ENCODE data around the gene SLC14A1.

SLC14A1 gene

DNA sequence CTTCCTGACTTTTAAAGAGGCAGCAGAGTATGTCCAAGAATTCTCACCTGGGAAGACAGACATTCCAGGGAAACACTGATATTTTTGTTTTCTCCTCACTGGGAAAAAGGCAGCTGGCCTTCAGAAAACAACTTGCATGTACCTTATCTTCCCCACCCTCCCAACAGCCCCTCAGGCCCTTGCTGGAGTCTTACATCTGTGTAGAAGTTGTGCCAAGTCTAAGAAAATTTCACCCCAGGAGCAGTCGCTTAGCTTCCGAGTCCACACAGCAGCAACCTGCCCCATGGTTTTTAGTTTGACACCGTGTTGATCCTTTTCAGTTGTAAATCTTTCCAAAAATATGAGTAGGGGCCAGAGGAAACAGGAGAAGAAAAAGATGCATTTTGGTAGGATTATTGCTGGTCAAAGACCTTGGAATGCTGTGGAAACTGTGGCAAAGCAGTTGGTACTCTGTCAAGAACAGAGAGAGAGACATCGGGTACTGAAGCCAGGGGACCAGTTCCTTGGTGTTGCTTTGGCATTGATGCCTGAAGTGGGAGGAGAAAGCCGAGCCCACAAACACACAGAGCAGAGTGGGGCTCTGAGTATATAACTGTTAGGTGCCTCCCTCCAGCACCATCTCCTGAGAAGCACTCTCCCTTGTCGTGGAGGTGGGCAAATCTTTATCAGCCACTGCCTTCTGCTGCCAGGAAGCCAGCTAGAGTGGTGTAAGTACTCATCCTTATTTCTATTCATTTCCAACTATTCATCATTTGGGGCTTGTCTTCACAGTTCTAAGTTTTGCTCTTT lies at the start of gene SLC14A1:
Gene SLC14A1 (plus strand): TSS at position 615 of the 789 bp plus-strand sequence. CDS start 6,140 bp downstream, outside the sequence.
- DNase-seq = no peak

DNA sequence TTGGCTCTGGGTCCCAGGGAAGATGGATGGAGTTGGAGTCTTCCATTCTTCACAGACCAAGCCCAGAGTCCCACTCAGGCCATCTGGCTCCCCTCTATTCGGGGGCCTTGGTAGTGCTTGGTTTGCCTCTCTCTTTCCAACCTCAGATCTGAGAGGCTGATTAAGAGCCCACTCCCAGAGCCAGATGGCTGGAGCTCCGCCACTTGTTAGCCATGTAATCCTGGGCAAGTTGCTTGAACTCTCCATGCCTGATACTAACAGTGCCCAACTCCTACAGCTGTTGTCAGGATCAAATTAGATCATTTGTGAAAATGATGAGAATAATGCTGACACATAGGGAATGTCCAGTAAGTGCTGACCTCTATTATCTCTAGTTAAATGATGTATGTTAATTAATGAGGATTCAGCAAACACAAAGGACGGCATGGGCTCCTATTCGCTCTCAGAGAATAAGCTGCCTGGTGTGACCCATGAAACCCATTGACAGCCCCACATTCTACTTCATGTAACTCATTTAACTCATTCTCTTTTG lies 46.6 kb upstream of the SLC14A1 start:
- DNase-seq = no peak

DNA sequence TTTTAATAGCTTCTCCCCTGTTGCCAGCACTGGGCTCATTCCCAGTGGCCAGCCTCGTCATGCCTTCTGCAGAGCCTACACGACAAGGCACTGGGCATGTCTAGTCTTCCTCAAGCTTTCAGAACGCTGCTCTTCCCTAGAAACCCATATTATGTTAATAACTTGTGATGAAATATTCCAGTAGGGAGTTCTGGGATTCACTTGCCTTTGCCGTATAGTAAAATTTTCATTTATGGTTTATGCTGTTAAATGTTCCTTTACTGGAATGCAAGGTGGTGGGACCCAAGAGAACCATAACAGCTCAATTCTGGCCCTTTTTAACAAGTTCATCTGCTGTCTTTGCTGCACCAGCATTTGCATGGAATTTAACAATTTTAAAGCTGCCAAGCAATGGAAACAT lies 45.5 kb upstream of the SLC14A1 start:
- no peak for DNase-seq

DNA sequence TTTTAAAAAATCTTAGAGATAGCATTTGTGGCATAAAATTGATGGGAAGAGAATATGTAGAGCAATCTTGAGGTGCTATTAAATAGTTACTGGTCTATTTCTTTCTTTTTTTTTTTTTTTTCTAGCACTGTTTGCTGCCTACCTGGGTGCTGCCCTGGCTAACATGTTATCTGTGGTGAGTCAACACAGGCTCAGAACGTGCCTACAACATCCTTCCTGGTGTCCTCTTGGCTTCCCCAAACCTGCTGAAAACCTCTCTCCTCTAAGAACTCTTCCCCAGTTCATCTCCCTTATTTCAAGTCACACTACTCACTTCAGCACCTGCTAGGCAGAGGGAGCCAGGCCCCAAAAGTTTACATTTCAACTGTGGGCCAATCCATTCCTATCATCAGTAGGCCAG lies 45.1 kb upstream of the SLC14A1 start:
- DNase-seq = no peak

DNA sequence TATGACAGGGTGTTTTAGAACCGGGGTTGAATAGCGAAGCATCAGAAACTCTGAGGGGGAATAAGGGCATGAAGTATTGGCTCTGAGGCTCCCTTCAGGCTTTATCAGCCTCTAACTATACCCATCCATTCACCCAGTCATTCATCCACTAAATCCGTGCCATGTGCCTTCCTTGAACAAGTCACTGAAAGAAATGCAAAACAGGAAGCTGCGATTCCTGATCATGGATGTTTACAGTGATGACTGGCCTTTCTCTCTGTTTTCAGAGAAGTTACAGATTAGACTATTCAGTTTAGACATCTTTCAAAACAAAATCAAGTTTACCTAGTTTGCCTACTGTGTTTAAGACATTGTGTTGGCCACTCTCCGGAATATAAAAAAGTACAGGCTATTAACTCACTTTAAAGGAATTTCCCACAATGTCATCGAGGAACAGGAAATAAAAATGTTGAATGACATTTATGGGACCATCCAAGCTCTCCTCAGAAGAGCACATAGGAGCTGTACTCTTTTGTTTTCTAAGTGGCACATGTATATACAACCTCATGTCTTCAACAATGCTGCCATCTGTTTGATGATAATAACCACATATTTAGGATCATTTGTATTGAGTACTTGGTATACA lies 43.8 kb upstream of the SLC14A1 start:
- no peak for DNase-seq

DNA sequence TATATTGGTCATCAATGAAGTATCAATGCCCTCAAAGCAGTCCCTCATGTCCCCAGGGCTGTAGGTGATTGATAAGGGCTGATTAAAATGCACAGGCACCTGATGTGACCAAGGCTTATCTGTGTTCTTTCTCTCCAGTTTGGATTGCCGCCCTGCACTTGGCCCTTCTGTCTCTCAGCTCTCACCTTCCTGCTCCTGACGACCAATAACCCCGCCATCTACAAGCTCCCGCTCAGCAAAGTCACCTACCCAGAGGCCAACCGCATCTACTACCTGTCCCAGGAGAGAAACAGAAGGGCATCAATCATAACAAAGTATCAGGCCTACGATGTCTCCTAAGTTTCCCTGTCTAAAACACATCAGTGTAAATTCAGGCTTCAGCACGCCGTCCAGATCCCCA lies 41.8 kb upstream of the SLC14A1 start:
- DNase-seq = no peak

DNA sequence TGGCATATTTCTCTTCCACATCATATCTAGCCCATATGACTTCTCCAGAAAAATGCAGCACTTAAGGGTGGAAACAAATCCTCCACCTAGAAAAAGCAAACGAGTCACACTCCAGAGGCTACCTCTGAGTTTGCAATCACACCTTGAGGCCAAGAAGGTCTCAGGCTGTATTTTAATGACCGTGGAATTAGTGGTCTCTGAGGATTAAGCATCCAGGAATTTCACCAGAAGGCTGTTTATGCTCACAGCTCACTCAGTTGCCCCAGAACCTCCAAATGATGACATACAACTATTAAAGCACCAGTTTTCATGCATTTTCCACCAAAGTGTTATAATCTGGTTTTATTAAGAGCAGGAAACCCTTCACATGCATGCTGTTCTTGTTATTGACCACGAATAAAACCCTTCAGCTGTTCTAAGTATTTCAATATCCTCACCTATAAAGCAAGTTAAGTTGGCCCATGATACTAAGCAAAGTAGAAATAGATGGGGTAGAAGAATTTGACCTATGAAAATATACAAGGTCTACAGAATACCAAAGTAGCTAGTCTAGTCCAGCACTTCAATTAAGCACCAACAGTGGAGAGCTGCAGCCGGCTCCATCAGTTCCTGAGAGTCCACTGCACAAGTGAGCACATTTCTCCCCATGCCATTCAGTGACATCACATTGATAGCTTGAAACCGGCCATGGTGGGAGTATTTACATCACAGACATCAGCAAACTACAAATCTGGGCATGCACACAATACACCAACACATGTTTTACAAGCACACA lies 39.5 kb upstream of the SLC14A1 start:
- DNase-seq = no peak

DNA sequence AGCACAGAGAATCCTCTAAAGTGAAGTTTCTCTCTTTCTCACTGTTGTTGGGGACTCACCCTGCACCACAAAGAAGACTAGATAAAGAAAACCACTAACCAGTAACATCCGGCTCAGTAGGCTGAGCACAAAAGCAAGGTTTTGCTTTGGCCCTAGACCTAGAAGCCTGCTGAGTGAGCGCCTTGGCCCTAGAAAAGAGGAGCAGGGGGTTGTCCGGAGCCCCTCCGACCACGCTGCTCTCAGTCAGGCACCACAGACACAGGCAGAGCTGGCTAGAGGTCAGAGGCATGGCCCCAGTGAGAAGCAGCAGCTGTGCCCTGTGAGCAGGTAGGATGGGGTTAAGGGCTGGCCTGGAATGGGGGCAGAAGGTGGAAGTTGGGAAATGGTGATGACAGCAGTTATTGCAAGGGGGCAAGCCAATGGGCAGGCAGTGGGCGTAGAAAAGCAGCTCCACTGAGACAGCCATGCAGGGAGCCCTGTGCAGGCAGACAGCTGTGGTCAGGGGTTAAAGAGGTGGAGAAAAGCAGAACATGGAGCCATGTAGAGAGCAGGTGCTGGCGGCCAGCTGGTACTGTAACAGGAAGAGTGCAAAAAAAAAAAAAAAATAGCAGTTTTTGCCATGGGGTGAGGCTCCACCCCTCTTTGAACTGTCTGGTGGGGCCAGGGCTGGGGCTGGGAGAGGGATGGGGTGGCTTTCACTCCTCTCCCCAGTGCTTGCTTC lies 36.9 kb upstream of the SLC14A1 start:
- peak; percentile 43 to 49 for DNase-seq

DNA sequence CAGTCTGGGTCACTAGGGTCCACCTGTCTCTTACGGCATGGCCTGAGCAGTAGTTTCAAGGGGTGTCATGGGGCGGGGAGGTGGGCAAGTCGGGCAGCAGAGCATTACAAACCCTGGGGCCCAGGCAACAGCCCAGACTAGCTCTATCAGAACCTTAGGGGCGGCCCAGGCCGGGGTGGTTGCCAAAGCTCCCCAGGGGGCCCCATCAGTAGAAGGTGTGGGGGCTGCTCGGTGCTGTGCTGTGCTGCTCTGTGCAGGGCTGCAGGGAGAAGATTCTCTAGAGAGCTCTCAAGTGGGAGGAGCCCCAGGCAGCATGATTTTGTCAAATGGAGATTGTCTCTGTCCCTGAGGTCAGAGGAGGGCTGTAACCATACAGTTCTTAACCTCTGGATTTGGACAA lies 36.4 kb upstream of the SLC14A1 start:
- no peak for DNase-seq

DNA sequence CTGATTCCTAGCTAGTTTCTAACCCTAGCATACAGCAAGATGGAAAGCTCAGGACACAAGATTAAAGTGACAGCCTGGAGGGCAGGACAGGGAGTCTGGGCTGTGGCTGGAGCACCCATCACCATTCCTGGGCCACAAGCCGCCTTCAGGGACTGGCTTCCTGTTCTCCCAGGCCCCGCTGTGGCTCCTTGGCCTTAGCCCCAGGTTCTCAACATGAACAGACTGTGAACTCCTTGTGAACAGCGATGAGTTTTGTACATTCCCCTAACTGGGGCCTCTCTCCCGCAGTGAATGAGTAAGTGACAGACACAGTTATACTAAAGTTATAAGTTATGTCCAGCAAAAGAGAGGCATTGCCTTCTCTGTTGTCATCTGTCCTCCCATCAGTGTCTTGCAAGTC lies 35.9 kb upstream of the SLC14A1 start:
- no peak for DNase-seq

DNA sequence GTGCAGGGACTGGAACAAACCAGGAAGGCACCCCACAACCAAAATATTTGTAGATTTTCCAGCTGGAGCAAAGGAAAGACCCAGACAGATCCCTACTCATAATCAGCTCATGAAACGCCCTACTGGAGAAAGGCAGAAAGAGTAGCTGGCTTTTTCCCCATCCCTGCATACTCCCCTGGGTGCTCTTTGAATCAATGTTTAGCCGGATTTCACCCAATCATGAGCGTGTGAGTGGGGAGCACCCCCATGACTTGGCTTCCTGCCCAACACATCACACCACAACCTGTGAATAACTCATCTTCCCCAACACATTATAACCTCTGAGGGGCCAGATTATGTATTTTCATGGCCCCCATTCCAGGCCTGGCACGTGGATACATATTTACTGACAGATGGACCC lies 35.1 kb upstream of the SLC14A1 start:
- peak; percentile 60 to 71 for DNase-seq

DNA sequence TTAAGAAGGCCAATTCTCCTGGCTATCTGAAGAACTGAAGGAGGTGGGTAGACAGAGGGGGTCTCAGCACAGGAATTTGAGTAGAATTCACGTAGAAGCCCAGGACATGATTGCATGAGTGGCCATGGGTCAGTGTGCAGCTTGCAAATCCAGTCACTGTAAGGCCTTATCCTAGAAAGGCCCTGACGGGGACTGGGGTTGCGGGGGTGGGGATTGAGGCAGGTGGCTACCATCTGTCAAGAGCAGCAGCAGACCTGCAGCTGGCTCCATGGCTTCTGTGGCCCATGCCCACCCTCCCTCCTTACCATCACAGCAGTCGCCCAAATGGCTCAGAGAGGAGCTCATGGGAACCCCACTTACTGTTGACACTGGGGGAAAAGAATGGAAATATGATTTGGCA lies 34.6 kb upstream of the SLC14A1 start:
- DNase-seq = no peak

DNA sequence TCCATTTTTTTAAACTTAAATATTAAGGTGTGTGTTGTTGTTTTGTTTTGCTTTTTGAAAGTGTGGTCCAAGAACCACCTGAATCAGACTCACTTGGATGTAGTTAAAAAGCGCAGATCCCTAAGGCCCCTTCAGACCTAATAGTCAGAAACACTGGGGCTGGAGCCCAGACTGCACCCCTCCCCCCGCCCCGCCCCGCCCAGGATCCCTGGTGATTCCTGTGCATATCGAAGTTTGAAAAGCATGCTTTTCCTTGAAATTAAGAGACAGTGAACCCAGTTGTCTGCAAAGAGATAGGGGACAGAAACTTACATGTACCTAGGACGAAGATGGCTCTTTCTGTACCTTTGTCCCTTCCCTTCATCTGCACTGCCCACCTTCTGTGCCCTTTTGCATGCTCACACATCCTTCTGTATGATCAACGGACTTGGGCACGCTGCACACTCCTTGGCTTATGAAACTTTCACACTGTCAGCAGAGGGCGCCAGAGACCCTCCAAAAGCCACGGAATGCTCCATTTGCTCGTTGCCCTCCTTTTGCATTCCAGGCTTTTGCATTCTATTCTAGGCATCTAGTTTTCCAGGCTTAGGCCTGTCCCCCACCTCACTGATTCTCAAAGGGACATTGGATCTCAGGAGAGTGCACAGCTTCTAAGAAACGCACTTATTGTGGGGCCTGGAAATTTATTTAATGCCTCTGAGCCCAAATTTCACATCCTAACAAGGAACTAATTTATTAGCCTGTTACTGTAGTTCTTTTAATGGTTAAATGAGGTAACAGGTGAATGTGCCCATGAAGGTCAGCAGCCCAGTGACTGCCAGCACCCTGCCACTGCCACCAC lies 32.8 kb upstream of the SLC14A1 start:
- peak; percentile 83 to 87 for DNase-seq

DNA sequence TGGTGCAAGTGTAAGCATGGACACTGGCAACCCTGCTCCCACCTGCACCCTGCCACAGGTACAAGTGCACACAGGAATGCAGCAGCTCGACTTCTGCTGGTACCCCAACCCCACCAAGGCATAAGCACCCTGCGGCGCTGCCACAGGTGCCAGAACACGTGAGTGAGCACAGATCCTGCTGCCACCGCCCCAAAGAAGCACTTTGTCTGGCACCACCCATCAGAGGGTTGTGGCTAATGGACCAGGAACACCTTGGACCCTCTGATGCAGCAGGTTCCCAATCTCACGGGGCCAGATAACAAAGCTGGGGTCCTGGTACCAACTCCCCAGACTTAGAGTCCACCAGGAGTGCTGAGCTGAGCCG lies 32.2 kb upstream of the SLC14A1 start:
- no peak for DNase-seq

DNA sequence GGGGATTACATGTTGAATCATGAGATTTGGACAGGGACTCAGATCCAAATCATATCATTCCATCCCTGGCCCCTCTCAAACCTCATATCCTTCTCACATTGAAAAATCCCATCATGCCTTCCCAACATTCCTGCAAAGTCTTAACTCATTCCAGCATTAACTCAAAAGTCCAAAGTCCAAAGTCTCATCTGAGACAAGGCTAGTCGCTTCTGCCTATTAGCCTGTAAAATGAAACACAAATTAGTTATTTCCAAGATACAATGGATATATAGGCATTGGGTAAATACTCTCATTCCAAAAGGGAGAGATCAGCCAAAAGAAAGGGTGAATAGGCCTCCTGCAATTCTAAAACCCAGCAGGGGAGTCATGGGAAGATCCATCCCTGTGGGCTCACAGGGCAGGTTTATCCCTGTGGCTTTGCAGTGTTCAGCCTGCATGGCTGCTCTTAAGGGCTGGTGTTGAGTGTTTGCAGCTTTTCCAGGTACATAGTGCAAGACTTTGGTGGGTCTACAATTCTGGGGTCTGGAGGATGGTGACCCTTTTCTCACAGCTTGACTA lies 21.2 kb upstream of the SLC14A1 start:
- no peak for DNase-seq

DNA sequence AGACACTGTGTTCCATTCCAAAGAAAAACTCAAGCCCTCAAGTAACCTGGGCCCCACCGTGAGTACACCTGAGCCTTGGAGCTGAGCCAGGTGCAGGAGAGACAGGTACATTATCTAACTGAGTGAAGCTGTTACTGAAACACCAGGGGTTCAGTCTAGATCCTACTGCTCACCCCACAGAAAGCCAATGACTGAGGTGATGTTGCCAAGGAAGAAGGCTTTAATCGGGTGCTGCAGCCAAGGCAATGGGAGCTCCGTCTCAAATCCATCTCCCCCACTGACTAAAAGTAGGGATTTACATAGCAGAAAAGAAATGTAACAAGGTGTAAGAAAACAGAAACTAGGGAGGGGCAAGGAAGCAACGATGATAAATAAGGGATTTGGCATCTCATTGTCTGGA lies 15.2 kb upstream of the SLC14A1 start:
- DNase-seq = no peak

DNA sequence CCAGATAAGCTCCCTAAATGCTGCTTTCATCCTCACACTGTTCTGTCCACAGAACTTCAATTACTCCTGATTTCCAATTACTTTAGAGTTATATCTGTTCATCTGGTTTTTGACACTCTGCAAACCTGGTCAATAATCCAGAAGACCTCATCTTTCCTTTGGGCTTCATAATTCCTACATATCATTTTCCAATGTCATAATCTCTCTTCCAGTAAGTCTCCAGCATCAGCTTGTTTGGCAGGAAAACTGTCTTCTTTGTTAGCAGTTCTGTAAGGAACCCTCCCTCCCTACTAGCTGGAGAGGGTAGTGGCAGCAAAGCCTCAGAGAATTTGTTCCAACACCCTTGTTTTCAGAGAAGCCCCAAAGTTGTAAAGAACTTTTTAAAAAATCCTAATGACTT lies 11.9 kb upstream of the SLC14A1 start:
- DNase-seq = no peak

DNA sequence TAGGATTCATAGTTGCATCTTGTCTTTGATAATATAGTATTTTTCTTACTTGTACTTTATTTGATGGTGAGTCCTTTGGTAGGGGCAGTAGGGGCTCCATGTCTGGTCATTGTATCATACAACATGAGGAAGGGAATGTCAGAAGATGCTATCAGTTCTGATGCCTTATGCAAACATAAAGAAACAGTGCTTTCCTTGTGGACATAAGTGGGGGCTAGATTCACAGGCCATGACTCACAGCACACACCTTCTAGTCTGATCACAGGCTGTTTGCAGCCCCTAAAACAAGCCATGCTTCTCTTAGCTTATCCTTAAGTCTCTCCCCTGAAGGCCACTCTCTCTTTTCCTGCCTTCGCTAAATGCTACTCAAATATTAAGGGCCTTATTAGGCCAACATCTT lies 10.7 kb upstream of the SLC14A1 start:
- DNase-seq = no peak

DNA sequence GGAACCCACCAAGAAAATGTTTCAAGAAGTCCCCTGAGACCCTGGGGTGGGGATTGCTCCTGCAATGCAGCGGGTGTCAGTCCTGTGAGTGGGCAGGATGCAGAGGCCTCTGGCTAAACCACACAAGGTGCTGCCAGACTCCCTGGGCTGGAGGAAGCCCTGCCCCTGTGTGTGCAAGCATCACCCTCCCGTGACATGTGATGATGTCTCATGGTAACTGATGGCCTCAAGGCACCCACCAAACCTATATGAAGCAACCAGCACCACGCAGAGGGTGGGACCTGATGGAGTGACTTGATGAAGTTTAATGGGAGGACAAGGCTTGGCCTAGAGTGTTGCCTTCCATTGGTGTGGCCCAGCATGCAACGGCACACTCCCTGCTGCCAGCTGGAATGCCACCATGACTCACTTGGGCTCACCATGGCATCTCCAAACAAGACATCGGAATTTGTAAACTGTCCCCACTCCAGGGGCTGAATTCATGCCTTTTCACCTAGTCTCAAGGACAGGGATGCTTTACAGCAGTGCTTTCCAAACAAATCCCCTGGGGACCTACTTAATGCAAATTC lies 8.7 kb upstream of the SLC14A1 start:
- DNase-seq = no peak

DNA sequence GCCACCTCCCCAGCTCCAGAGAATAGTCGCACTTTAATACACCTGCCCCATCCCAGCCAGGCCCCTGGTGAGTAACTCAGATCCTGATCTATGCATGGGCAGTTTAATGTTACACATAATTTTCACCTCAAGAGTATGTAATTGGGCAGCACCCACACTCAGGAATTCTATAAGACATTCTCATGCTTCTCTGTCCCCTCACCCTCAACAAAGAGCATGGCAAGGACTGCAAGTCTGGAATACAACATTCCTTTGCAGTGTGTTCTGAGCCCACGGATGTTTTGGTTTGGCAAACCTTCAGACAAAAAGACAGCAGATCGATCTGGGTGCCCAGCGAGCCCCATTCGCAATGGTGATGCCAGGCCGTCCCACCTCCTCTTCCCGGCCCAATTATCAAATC lies 4.9 kb upstream of the SLC14A1 start:
- no peak for DNase-seq

DNA sequence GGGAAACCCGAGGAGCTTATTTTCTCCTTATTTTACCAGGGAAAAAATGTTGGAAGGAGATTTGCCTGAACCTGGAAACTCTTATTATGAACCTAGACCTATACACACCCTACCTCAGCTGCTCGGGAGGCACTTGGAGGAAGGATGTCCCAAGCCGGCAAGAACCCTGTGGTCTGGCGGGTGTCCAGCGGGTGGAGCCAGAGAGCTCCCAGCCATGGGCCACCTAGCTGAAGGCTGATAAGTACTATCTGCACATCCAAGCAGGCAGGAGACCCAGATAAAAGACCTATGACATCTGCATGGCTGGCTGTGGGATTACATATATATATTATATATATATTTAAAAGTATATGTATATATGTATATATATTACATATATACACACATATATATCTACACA lies 1.1 kb upstream of the SLC14A1 start:
- DNase-seq = peak; percentile 80 to 85

All from activated CD4-positive, alpha-beta T cell treated with anti-CD3 and anti-CD28 coated beads, Interleukin-2, amount 50 U/mL, for 48 hours (primary cell).